BLaER1 treated with 17β-estradiol and CSF1 and Interleukin-3, amounts not matched to agents 10 nM and 100 nM (cell line): ENCODE data around the gene TRAPPC1.

Source experiments
- H3K27ac ChIP-seq, 11 experiments: shearing (Covaris generic); formaldehyde crosslinking; 2 replicates each; pipeline ENCODE4 v1.8.1; 2022
- H3K27me3 ChIP-seq, 11 experiments: shearing (Covaris generic); formaldehyde crosslinking; 2 replicates each; pipeline ENCODE4 v1.8.1; 2022
- H3K36me3 ChIP-seq, 11 experiments: shearing (Covaris generic); formaldehyde crosslinking; 2 replicates each; pipeline ENCODE4 v1.8.1; 2022
- H3K4me1 ChIP-seq, 10 experiments: shearing (Covaris generic); formaldehyde crosslinking; 2 replicates each; pipeline ENCODE4 v1.8.1; 2022
- H3K4me2 ChIP-seq, 11 experiments: shearing (Covaris generic); formaldehyde crosslinking; 2 replicates each; pipeline ENCODE4 v1.8.1; 2022
- H3K4me3 ChIP-seq, 10 experiments: shearing (Covaris generic); formaldehyde crosslinking; 2 replicates each; pipeline ENCODE4 v1.8.1; 2022
- H3K9ac ChIP-seq, 11 experiments: shearing (Covaris generic); formaldehyde crosslinking; 2 replicates each; pipeline ENCODE4 v1.8.1; 2022
- H3K9me3 ChIP-seq, 11 experiments: shearing (Covaris generic); formaldehyde crosslinking; replicated peaks in 1 of 11; 2 replicates each; pipeline ENCODE4 v1.8.1; 2022
- H4K20me1 ChIP-seq, 11 experiments: shearing (Covaris generic); formaldehyde crosslinking; 2 replicates each; pipeline ENCODE4 v1.8.1; 2022
- Cebpa-rat ChIP-seq, 11 experiments: shearing (Covaris generic); IDR thresholded peaks; 2 replicates each; pipeline ENCODE4 v1.8.1; 2022

Gene TRAPPC1

GRCh38 chr17:7903154-7904103 is 28.3 kb downstream of the TRAPPC1 start:
- Histone ChIP-seq H3K9ac (peak overlapping the region in 2 of 11 experiments; percentile 4 to 9; a peak in 1 of 22 replicates), H3K4me1 (peaks cover 0 to 8% (median 0%) of the 10 kb centered on the region in 10 experiments; a peak in 2 of 20 replicates), H3K27me3 (no peaks in the 10 kb centered on the region), H3K9me3 (no peaks in the 10 kb centered on the region), H3K36me3 (peaks cover 100% of the 10 kb centered on the region in 11 experiments), H3K4me2 (no peak overlapping the region), H3K27ac (no peak overlapping the region), H4K20me1 (peaks cover 0 to 96% (median 38%) of the 10 kb centered on the region in 11 experiments; a peak in 16 of 22 replicates), H3K4me3 (no peak overlapping the region)
- no peak for TF ChIP-seq Cebpa-rat (IDR thresholded peaks at IDR 0.05)

GRCh38 chr17:7897773-7898172 is 34.0 kb downstream of the TRAPPC1 start:
- no peaks in the 10 kb centered on the region for H3K9me3 ChIP-seq
- H3K4me1 ChIP-seq: peaks cover 0 to 12% (median 0%) of the 10 kb centered on the region in 10 experiments; a peak in 2 of 20 replicates
- H3K4me3 ChIP-seq: no peak overlapping the region
- H4K20me1 ChIP-seq: peaks cover 0 to 89% (median 52%) of the 10 kb centered on the region in 11 experiments; a peak in 15 of 22 replicates
- no peak for TF ChIP-seq Cebpa-rat (IDR thresholded peaks at IDR 0.05)
- H3K27ac ChIP-seq: no peak overlapping the region
- H3K36me3 ChIP-seq: peaks cover 100% of the 10 kb centered on the region in 11 experiments
- H3K9ac ChIP-seq: peak overlapping the region in 4 of 11 experiments; percentile 5 to 44 (median 10); a peak in 3 of 22 replicates
- no peaks in the 10 kb centered on the region for H3K27me3 ChIP-seq
- 0 out of 22 replicates have a peak overlapping the region, but pooled peaks of 1 of the 11 experiments have one; percentile 0 for H3K4me2 ChIP-seq

GRCh38 chr17:7897090-7897489 is 34.7 kb downstream of the TRAPPC1 start:
- H3K4me3 ChIP-seq: no peak overlapping the region
- peak overlapping the region in 7 of 11 experiments; percentile 1 to 44 (median 11); a peak in 4 of 22 replicates for H3K9ac ChIP-seq
- H3K4me1 ChIP-seq: peaks cover 0 to 12% (median 0%) of the 10 kb centered on the region in 10 experiments; a peak in 2 of 20 replicates
- H3K9me3 ChIP-seq: no peaks in the 10 kb centered on the region
- no peak overlapping the region for H3K27ac ChIP-seq
- H3K4me2 ChIP-seq: 0 out of 22 replicates have a peak overlapping the region, but pooled peaks of 1 of the 11 experiments have one; percentile 0
- H4K20me1 ChIP-seq: peaks cover 0 to 90% (median 56%) of the 10 kb centered on the region in 11 experiments; a peak in 15 of 22 replicates
- H3K36me3 ChIP-seq: peaks cover 99 to 100% (median 100%) of the 10 kb centered on the region in 11 experiments
- no peak for TF ChIP-seq Cebpa-rat (IDR thresholded peaks at IDR 0.05)
- H3K27me3 ChIP-seq: no peaks in the 10 kb centered on the region

- H3K4me2 ChIP-seq: no peak overlapping the region
Observed at GRCh38 chr17:7894866-7895265, 36.9 kb downstream of the TRAPPC1 start.

GRCh38 chr17:7894226-7894625 is 37.5 kb downstream of the TRAPPC1 start:
- H3K36me3 ChIP-seq: peaks cover 97 to 100% (median 99%) of the 10 kb centered on the region in 11 experiments
- H3K27me3 ChIP-seq: no peaks in the 10 kb centered on the region
- no peak overlapping the region for H3K4me2 ChIP-seq
- peaks cover 11 to 23% (median 14%) of the 10 kb centered on the region in 10 experiments for H3K4me1 ChIP-seq
- H4K20me1 ChIP-seq: peaks cover 6 to 94% (median 72%) of the 10 kb centered on the region in 11 experiments; a peak in 20 of 22 replicates
- H3K4me3 ChIP-seq: no peak overlapping the region
- peak overlapping the region in 3 of 11 experiments; percentile 9 to 31 (median 26); a peak in 1 of 22 replicates for H3K27ac ChIP-seq
- no peaks in the 10 kb centered on the region for H3K9me3 ChIP-seq
- no peak for TF ChIP-seq Cebpa-rat (IDR thresholded peaks at IDR 0.05)
- H3K9ac ChIP-seq: peak overlapping the region in 9 of 11 experiments; percentile 0 to 48 (median 30); a peak in 9 of 22 replicates

More at GRCh38 chr17:7894866-7895265, 36.9 kb downstream of the TRAPPC1 start:
- Histone ChIP-seq H3K9ac (peak overlapping the region in 6 of 11 experiments; percentile 0 to 38 (median 20); a peak in 5 of 22 replicates), H4K20me1 (peaks cover 0 to 92% (median 71%) of the 10 kb centered on the region in 11 experiments; a peak in 19 of 22 replicates), H3K9me3 (no peaks in the 10 kb centered on the region), H3K36me3 (peaks cover 99 to 100% (median 100%) of the 10 kb centered on the region in 11 experiments), H3K27me3 (no peaks in the 10 kb centered on the region), H3K4me3 (no peak overlapping the region), H3K4me1 (peaks cover 5 to 16% (median 7%) of the 10 kb centered on the region in 10 experiments), H3K27ac (no peak overlapping the region)
- no peak for TF ChIP-seq Cebpa-rat (IDR thresholded peaks at IDR 0.05)

GRCh38 chr17:7893187-7893880 is 38.4 kb downstream of the TRAPPC1 start:
- Histone ChIP-seq H3K4me1 (peaks cover 20 to 32% (median 23%) of the 10 kb centered on the region in 10 experiments), H3K9ac (peak overlapping the region in 8 of 11 experiments; percentile 16 to 49 (median 38); a peak in 5 of 22 replicates), H3K4me2 (no peak overlapping the region), H3K4me3 (no peak overlapping the region), H3K27me3 (no peaks in the 10 kb centered on the region), H3K27ac (peak overlapping the region in 3 of 11 experiments; percentile 9 to 31 (median 26); a peak in 2 of 22 replicates), H4K20me1 (peaks cover 6 to 95% (median 72%) of the 10 kb centered on the region in 11 experiments; a peak in 20 of 22 replicates), H3K9me3 (no peaks in the 10 kb centered on the region), H3K36me3 (peaks cover 88 to 94% (median 90%) of the 10 kb centered on the region in 11 experiments)
- TF ChIP-seq Cebpa-rat (IDR thresholded peaks at IDR 0.05): no peak

GRCh38 chr17:7889166-7889955 is 42.4 kb downstream of the TRAPPC1 start:
- Histone ChIP-seq H3K9me3 (no peaks in the 10 kb centered on the region), H3K27me3 (no peaks in the 10 kb centered on the region), H4K20me1 (peaks cover 6 to 67% (median 51%) of the 10 kb centered on the region in 11 experiments; a peak in 20 of 22 replicates), H3K4me3 (peak overlapping the region; percentile 77 to 97 (median 86); a peak in 19 of 20 replicates), H3K4me2 (peak overlapping the region; percentile 95 to 100 (median 96)), H3K4me1 (peaks cover 22 to 33% (median 27%) of the 10 kb centered on the region in 10 experiments), H3K27ac (peak overlapping the region; percentile 53 to 98 (median 96); a peak in 21 of 22 replicates), H3K9ac (peak overlapping the region; percentile 82 to 98 (median 94)), H3K36me3 (peaks cover 48 to 55% (median 50%) of the 10 kb centered on the region in 11 experiments)
- no peak for TF ChIP-seq Cebpa-rat (IDR thresholded peaks at IDR 0.05)
